Naive thymus-derived CD4-positive, alpha-beta T cell (primary cell): ENCODE measurements around the gene TTC13. TPM values are rescaled to one million over a fixed set of nuclear protein-coding genes. Genes with fewer than 3 reads are reported as not detected.

Experiments
- ATAC-seq: fragments of 150-1000 bp; cut with Tn5 transposase; 2 replicates; pipeline ENCODE4 v1.10.0; 2021; ENCODE audit warnings: mild to moderate bottlenecking, moderate library complexity
- CTCF ChIA-PET: fragments of 350-600 bp; sonication (Branson Sonifier 250); formaldehyde crosslinking; loops from one replicate; lab custom pipeline; 2021; ENCODE audit warnings: antibody characterized with exemption; lab: Charles Lee
- POLR2A ChIA-PET: fragments of 350-600 bp; sonication (Branson Sonifier 250); formaldehyde crosslinking; loops from one replicate; lab custom pipeline; 2021; ENCODE audit warnings: antibody characterized with exemption, inconsistent platforms; lab: Charles Lee
- DNase-seq, 9 donors: peaks; one replicate each; pipeline versions ENCODE4 v3.0.0 to v3.0.0-alpha.2; 2020 to 2022; ENCODE audit warnings: mixed read lengths in 1 of 9
- H3K27ac ChIP-seq: one replicate; pipeline ENCODE4 v1.7.0; 2013; ENCODE audit warnings: mild to moderate bottlenecking, low read depth, low read length, moderate library complexity
- H3K27me3 ChIP-seq, 2 donors: one replicate each; pipeline ENCODE4 v1.7.0; 2013; ENCODE audit warnings: low read length in 2 of 2, mild to moderate bottlenecking in 2 of 2, moderate library complexity in 2 of 2; ENCODE audit not compliant: control insufficient read depth in 2 of 2, insufficient read depth in 2 of 2
- H3K36me3 ChIP-seq, 3 experiments: 1 replicate in 2 of 3; 2 replicates in 1 of 3; pipeline ENCODE4 v1.7.0; 2013; ENCODE audit warnings: low read length in 3 of 3, mild to moderate bottlenecking in 3 of 3, moderate library complexity in 1 of 3; ENCODE audit not compliant: insufficient read depth in 3 of 3, control insufficient read depth in 2 of 3
- H3K4me1 ChIP-seq, 2 donors: one replicate each; pipeline ENCODE4 v1.7.0; 2013; ENCODE audit warnings: low read length in 2 of 2, mild to moderate bottlenecking in 2 of 2, moderate library complexity in 1 of 2; ENCODE audit not compliant: control insufficient read depth in 2 of 2, insufficient read depth in 2 of 2
- H3K4me3 ChIP-seq: 2 replicates; pipeline ENCODE4 v1.7.0; 2013; ENCODE audit warnings: mild to moderate bottlenecking, low read length
- H3K9me3 ChIP-seq, 3 experiments: 1 replicate in 2 of 3; 2 replicates in 1 of 3; pipeline ENCODE4 v1.7.0; 2013; ENCODE audit warnings: low read length in 3 of 3; ENCODE audit not compliant: control insufficient read depth in 2 of 3
- H3K27ac Mint-ChIP-seq, 9 donors: one replicate each; pipeline ENCODE4 v1.8.0; 2020 to 2022; ENCODE audit warnings: mixed read lengths in 9 of 9, mild to moderate bottlenecking in 8 of 9, moderate library complexity in 5 of 9, inconsistent platforms in 2 of 9
- H3K27me3 Mint-ChIP-seq, 5 donors: one replicate each; pipeline ENCODE4 v1.8.0; 2021 to 2022; ENCODE audit warnings: mixed read lengths in 5 of 5, mild to moderate bottlenecking in 1 of 5
- H3K36me3 Mint-ChIP-seq, 5 donors: one replicate each; pipeline ENCODE4 v1.8.0; 2020 to 2022; ENCODE audit warnings: mixed read lengths in 5 of 5, mild to moderate bottlenecking in 3 of 5, inconsistent platforms in 1 of 5
- H3K4me1 Mint-ChIP-seq, 7 donors: one replicate each; pipeline ENCODE4 v1.8.0; 2020 to 2022; ENCODE audit warnings: mixed read lengths in 7 of 7, mild to moderate bottlenecking in 3 of 7, inconsistent platforms in 1 of 7
- H3K4me3 Mint-ChIP-seq, 10 donors: one replicate each; pipeline ENCODE4 v1.8.0; 2020 to 2022; ENCODE audit warnings: mild to moderate bottlenecking in 10 of 10, mixed read lengths in 10 of 10, moderate library complexity in 6 of 10, inconsistent platforms in 2 of 10
- H3K9me3 Mint-ChIP-seq, 11 donors: one replicate each; pipeline ENCODE4 v1.8.0; 2020 to 2022; ENCODE audit warnings: mixed read lengths in 11 of 11, mild to moderate bottlenecking in 4 of 11, inconsistent platforms in 1 of 11, moderate library complexity in 1 of 11
- intact Hi-C, 2 donors: fragments of 100-400 bp; cut with micrococcal nuclease; formaldehyde crosslinking; loops; one replicate each; pipeline ENCODE4 v1.15.1; 2023
- polyA plus RNA-seq, 2 donors: library from polyadenylated mRNA; unstranded; fragments of 300-500 nt; fragmentation: Illumina TruSeq; gene quantifications; one replicate each; pipeline ENCODE4 v1.2.3, GENCODE V29; 2021
- total RNA-seq, 6 experiments: library from RNA in 5 of 6; stranded (reverse) in 5 of 6; gene quantifications; 1 replicate in 5 of 6; 2 replicates in 1 of 6; pipeline ENCODE4 v1.2.3 and lab custom pipeline; 2021 to 2026

TTC13 gene
- total and polyA plus RNA-seq, 7 experiments from 2014 or later: 9.9 to 54.6 (median 33.8) TPM

GRCh38 chr1:230905733-230906132 is 72.9 kb downstream of the TTC13 start:
- peaks cover 16 to 69% (median 33%) of the 10 kb centered on the region in 5 donors for H3K36me3 Mint-ChIP-seq

GRCh38 chr1:230902349-230902923 is 76.2 kb downstream of the TTC13 start:
- H3K4me1 Mint-ChIP-seq: peaks cover 0 to 8% (median 0%) of the 10 kb centered on the region in 7 donors
- H3K9me3 ChIP-seq: no peaks in the 10 kb centered on the region
- H3K36me3 ChIP-seq: peaks cover 0 to 36% (median 17%) of the 10 kb centered on the region in 3 experiments
- intact Hi-C loops: no loop called here
- ATAC-seq (no peak), DNase-seq (no peak)
- H3K4me3 Mint-ChIP-seq: no peak overlapping the region
- ChIA-PET POLR2A (no interaction called here), CTCF (no interaction called here)
- peaks cover 9 to 49% (median 19%) of the 10 kb centered on the region in 5 donors for H3K36me3 Mint-ChIP-seq
- no peaks in the 10 kb centered on the region for H3K9me3 Mint-ChIP-seq
- H3K27ac Mint-ChIP-seq: peak overlapping the region in 1 of 9 donors; percentile 10
- no peak overlapping the region for H3K4me3 ChIP-seq
- H3K27ac ChIP-seq: no peak overlapping the region
- H3K27me3 ChIP-seq: no peaks in the 10 kb centered on the region
- H3K27me3 Mint-ChIP-seq: no peaks in the 10 kb centered on the region
- H3K4me1 ChIP-seq: no peaks in the 10 kb centered on the region

More at GRCh38 chr1:230905733-230906132, 72.9 kb downstream of the TTC13 start:
- Histone ChIP-seq H3K27me3 (no peaks in the 10 kb centered on the region), H3K4me3 (no peak overlapping the region), H3K9me3 (no peaks in the 10 kb centered on the region), H3K36me3 (peaks cover 0 to 69% (median 33%) of the 10 kb centered on the region in 3 experiments), H3K4me1 (no peaks in the 10 kb centered on the region), H3K27ac (no peak overlapping the region)
- ChIA-PET CTCF (no interaction called here), POLR2A (no interaction called here)
- H3K27me3 Mint-ChIP-seq: no peaks in the 10 kb centered on the region
- DNase-seq (no peak), ATAC-seq (no peak)
- intact Hi-C loops: no loop called here
- no peak overlapping the region for H3K4me3 Mint-ChIP-seq
- H3K9me3 Mint-ChIP-seq: no peaks in the 10 kb centered on the region
- peak overlapping the region in 4 of 9 donors; percentile 7 to 87 (median 46) for H3K27ac Mint-ChIP-seq
- peaks cover 0 to 8% (median 0%) of the 10 kb centered on the region in 7 donors for H3K4me1 Mint-ChIP-seq

- POLR2A ChIA-PET: no interaction called here
- DNase-seq: no peak
- Histone ChIP-seq H3K36me3 (peaks cover 0 to 30% (median 13%) of the 10 kb centered on the region in 3 experiments), H3K27me3 (no peaks in the 10 kb centered on the region), H3K27ac (no peak overlapping the region), H3K4me1 (no peaks in the 10 kb centered on the region), H3K9me3 (no peaks in the 10 kb centered on the region), H3K4me3 (no peak overlapping the region)
- peaks cover 8 to 44% (median 15%) of the 10 kb centered on the region in 5 donors for H3K36me3 Mint-ChIP-seq
- H3K27me3 Mint-ChIP-seq: no peaks in the 10 kb centered on the region
- intact Hi-C loops: no loop called here
- CTCF ChIA-PET: no interaction called here
- no peak for ATAC-seq
- H3K9me3 Mint-ChIP-seq: no peaks in the 10 kb centered on the region
- H3K4me1 Mint-ChIP-seq: peaks cover 0 to 8% (median 0%) of the 10 kb centered on the region in 7 donors
- H3K27ac Mint-ChIP-seq: peak overlapping the region in 1 of 9 donors; percentile 12
- H3K4me3 Mint-ChIP-seq: no peak overlapping the region
Measured at GRCh38 chr1:230901671-230902070, 77.0 kb downstream of the TTC13 start.

GRCh38 chr1:230900984-230901383 is 77.7 kb downstream of the TTC13 start:
- intact Hi-C loops: no loop called here
- H3K4me3 Mint-ChIP-seq: peak overlapping the region in 1 of 10 donors; percentile 9
- peak overlapping the region in 5 of 9 donors; percentile 6 to 71 (median 29) for H3K27ac Mint-ChIP-seq
- peaks cover 0 to 23% (median 13%) of the 10 kb centered on the region in 3 experiments for H3K36me3 ChIP-seq
- no peaks in the 10 kb centered on the region for H3K9me3 Mint-ChIP-seq
- H3K4me1 Mint-ChIP-seq: peaks cover 0 to 5% (median 0%) of the 10 kb centered on the region in 7 donors
- H3K27ac ChIP-seq: no peak overlapping the region
- POLR2A ChIA-PET: no interaction called here
- ATAC-seq: no peak
- H3K4me3 ChIP-seq: no peak overlapping the region
- CTCF ChIA-PET: interaction anchor here (0.7 kb wide), 1 partner anchor 731 kb away, joined by 3 read pairs; no protein-coding TSS in a partner anchor
- DNase-seq: no peak
- H3K27me3 ChIP-seq: no peaks in the 10 kb centered on the region
- no peaks in the 10 kb centered on the region for H3K9me3 ChIP-seq
- H3K36me3 Mint-ChIP-seq: peaks cover 8 to 38% (median 10%) of the 10 kb centered on the region in 5 donors
- no peaks in the 10 kb centered on the region for H3K27me3 Mint-ChIP-seq
- H3K4me1 ChIP-seq: no peaks in the 10 kb centered on the region

- H3K36me3 ChIP-seq: peaks cover 0 to 11% (median 2%) of the 10 kb centered on the region in 3 experiments
- H3K9me3 ChIP-seq: no peaks in the 10 kb centered on the region
- CTCF ChIA-PET: no interaction called here
- POLR2A ChIA-PET: interaction anchor here (0.6 kb wide), 1 partner anchor 257 kb away, joined by 4 read pairs; no protein-coding TSS in a partner anchor
- Mint-ChIP-seq H3K27ac (peak overlapping the region in 2 of 9 donors; percentile 13 to 39), H3K4me3 (no peak overlapping the region), H3K27me3 (no peaks in the 10 kb centered on the region), H3K9me3 (no peaks in the 10 kb centered on the region), H3K36me3 (peaks cover 0 to 28% (median 4%) of the 10 kb centered on the region in 5 donors), H3K4me1 (no peaks in the 10 kb centered on the region)
- ATAC-seq: no peak
- no peak overlapping the region for H3K4me3 ChIP-seq
- no peak overlapping the region for H3K27ac ChIP-seq
- H3K27me3 ChIP-seq: no peaks in the 10 kb centered on the region
- no peaks in the 10 kb centered on the region for H3K4me1 ChIP-seq
- DNase-seq: no peak
- intact Hi-C loops: no loop called here
Measured at GRCh38 chr1:230899841-230900251, 78.8 kb downstream of the TTC13 start.

GRCh38 chr1:230898748-230899147 is 79.9 kb downstream of the TTC13 start:
- Mint-ChIP-seq H3K4me1 (no peaks in the 10 kb centered on the region), H3K27me3 (no peaks in the 10 kb centered on the region), H3K9me3 (no peaks in the 10 kb centered on the region), H3K27ac (peak overlapping the region in 3 of 9 donors; percentile 55 to 68 (median 56)), H3K36me3 (peaks cover 0 to 21% (median 3%) of the 10 kb centered on the region in 5 donors), H3K4me3 (no peak overlapping the region)
- ChIA-PET CTCF (no interaction called here), POLR2A (no interaction called here)
- Histone ChIP-seq H3K9me3 (no peaks in the 10 kb centered on the region), H3K4me3 (no peak overlapping the region), H3K27me3 (no peaks in the 10 kb centered on the region), H3K36me3 (peaks cover 0 to 6% (median 0%) of the 10 kb centered on the region in 3 experiments), H3K4me1 (no peaks in the 10 kb centered on the region), H3K27ac (no peak overlapping the region)
- DNase-seq (no peak), ATAC-seq (no peak)
- intact Hi-C loops: no loop called here
